NK-92 (cell line): Measurements from ENCODE around the gene SHOX.
"Not testable (repeated sequence)": the region's sequence is repeated elsewhere in the genome, so short reads cannot be mapped to it uniquely, and the experiment has no call there.

Source experiments
- DNase-seq: peaks from one replicate; lab custom pipeline; 2025; ENCODE audit not compliant: unreplicated experiment; lab: John Stamatoyannopoulos, UW

The SHOX gene

GRCh38 chrX:630612-631496 is at the start of gene SHOX:
TSS of gene SHOX (plus strand) at chrX:630791. CDS start at chrX:630898, 107 bp downstream.
- DNase-seq = no peak

GRCh38 chrX:581066-581465 is 49.5 kb upstream of the SHOX start:
- DNase-seq = no peak

GRCh38 chrX:581720-582298 is 48.8 kb upstream of the SHOX start:
- no peak for DNase-seq

GRCh38 chrX:584572-584971 is 46.0 kb upstream of the SHOX start:
- no peak for DNase-seq

GRCh38 chrX:585115-585808 is 45.3 kb upstream of the SHOX start:
- no peak for DNase-seq

GRCh38 chrX:586351-586750 is 44.2 kb upstream of the SHOX start:
- DNase-seq = no peak

- not testable (repeated sequence) for DNase-seq
Observed at GRCh38 chrX:589261-589660, 41.3 kb upstream of the SHOX start.

GRCh38 chrX:590693-591404 is 39.7 kb upstream of the SHOX start:
- DNase-seq = no peak

- no peak for DNase-seq
Observed at GRCh38 chrX:599837-600715, 30.5 kb upstream of the SHOX start.

GRCh38 chrX:603029-603428 is 27.6 kb upstream of the SHOX start:
- DNase-seq = not testable (repeated sequence)

- not testable (repeated sequence) for DNase-seq
Observed at GRCh38 chrX:604616-605015, 26.0 kb upstream of the SHOX start.

GRCh38 chrX:608088-608487 is 22.5 kb upstream of the SHOX start:
- not testable (repeated sequence) for DNase-seq

- DNase-seq = no peak
Observed at GRCh38 chrX:614136-614535, 16.5 kb upstream of the SHOX start.

GRCh38 chrX:617401-617800 is 13.2 kb upstream of the SHOX start:
- no peak for DNase-seq

- DNase-seq = no peak
Observed at GRCh38 chrX:617891-618290, 12.7 kb upstream of the SHOX start.

GRCh38 chrX:618304-618703 is 12.3 kb upstream of the SHOX start:
- DNase-seq = not testable (repeated sequence)

GRCh38 chrX:618761-619450 is 11.7 kb upstream of the SHOX start:
- DNase-seq = no peak

- DNase-seq = no peak
Observed at GRCh38 chrX:619451-619811, 11.2 kb upstream of the SHOX start.

GRCh38 chrX:619812-620531 is 10.6 kb upstream of the SHOX start:
- no peak for DNase-seq
